Measurements from ENCODE around the gene ADAMTS4.

Gene ADAMTS4

DNA sequence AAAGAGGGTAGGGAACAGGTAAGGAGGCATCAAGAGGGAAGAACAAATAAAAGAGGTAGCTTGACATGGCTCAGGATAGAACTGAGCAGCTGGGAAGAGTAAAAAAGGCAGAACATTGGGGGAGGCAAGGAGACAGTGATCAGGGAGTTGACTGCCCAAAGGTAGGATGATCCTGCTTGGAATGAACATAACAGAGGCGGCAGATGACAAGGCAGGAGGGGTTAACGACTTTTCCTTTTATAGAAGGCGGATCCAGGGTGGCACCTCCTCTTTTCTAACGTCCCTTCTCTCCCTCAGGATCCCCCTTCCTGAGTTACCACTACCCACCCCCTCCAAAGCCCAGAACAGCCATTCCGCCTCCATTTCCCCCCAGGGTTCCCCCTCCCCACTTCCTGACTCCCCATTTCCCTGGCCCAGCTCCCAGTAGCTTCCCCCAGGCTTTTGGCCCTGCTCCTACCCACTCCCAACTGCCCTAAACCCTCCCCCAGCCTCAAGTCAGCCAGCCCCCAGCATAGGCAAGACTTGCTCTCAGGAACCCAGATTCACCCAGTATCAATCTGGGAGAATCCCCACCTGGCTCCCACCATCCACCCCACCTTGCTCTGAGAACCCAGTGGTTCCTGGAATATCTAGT, 769 bp upstream of the ADAMTS4 start:
- H3K36me3 ChIP-seq (ENCODE audit: control insufficient read depth, low read length), result peaks cover 15% of the 10 kb centered on the region
- H3K9me2 ChIP-seq (replicated peaks; ENCODE audit: control insufficient read depth, low read length), result no peaks in the 10 kb centered on the region
- H3K27me3 ChIP-seq (ENCODE audit: control insufficient read depth, low read length), result no peaks in the 10 kb centered on the region
- no peaks in the 10 kb centered on the region for H4K20me1 ChIP-seq (ENCODE audit: control insufficient read depth, insufficient read depth, low read depth, low read length)
- no peak overlapping the region for H3K4me2 ChIP-seq (ENCODE audit: low read length)
- peaks cover 50% of the 10 kb centered on the region for H3K4me1 ChIP-seq (ENCODE audit: control insufficient read depth, low read length)
- TF ChIP-seq, protein P1, sequence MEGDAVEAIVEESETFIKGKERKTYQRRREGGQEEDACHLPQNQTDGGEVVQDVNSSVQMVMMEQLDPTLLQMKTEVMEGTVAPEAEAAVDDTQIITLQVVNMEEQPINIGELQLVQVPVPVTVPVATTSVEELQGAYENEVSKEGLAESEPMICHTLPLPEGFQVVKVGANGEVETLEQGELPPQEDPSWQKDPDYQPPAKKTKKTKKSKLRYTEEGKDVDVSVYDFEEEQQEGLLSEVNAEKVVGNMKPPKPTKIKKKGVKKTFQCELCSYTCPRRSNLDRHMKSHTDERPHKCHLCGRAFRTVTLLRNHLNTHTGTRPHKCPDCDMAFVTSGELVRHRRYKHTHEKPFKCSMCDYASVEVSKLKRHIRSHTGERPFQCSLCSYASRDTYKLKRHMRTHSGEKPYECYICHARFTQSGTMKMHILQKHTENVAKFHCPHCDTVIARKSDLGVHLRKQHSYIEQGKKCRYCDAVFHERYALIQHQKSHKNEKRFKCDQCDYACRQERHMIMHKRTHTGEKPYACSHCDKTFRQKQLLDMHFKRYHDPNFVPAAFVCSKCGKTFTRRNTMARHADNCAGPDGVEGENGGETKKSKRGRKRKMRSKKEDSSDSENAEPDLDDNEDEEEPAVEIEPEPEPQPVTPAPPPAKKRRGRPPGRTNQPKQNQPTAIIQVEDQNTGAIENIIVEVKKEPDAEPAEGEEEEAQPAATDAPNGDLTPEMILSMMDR (IDR thresholded peaks at IDR 0.05; ENCODE audit: low read depth, low read length, poor library complexity, severe bottlenecking), result no peak
- TF ChIP-seq EZH2phosphoT487 (IDR thresholded peaks at IDR 0.05; ENCODE audit: borderline replicate concordance, low read length), result no peak
- H3K27ac ChIP-seq (ENCODE audit: low read depth, low read length), result no peak overlapping the region
- H3K79me2 ChIP-seq (ENCODE audit: control insufficient read depth, low read length), result peaks cover 18% of the 10 kb centered on the region
- H3F3A ChIP-seq (ENCODE audit: control insufficient read depth, insufficient read depth), result 0 out of 2 replicates have a peak, but pooled peaks cover 3% of the 10 kb centered on the region
- H3K4me3 ChIP-seq (ENCODE audit: low read length), result no peak overlapping the region
- H3K9me3 ChIP-seq (ENCODE audit: control insufficient read depth, insufficient read depth, low read length), result no peaks in the 10 kb centered on the region

DNA sequence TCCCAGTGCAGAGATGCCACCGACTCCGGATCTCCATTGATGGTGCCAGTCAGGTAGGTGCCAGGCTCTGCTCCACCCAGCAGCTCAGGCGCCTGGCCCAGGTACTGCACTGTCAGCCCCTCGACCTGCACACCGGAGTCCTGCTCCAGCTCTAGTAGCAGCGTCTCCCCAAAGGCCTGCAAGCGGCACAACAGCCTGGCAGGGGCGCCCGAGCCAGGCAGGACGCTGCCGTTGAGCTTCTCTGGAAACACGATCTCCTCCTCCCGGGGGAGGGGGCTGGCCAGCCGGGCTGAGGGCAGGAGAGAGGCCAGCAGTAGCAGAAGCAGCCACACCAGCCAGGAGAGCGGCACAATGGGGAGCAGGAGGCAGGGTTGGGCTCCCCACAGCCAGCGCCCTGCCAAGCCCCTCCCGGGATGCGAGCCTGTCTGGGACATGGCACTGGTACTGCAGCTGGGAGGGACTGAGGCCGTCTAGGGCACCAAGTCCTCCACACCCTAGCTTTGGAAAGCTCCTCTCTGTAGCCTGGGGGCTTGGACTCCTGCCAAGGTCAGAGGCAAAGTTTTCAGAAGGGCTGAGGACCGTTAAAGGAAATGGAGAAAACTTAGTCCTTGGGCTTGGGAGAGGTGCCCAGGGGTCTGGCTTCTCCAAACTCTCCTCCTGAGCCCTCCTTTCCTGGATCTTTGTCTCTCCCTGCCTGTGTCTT, 509 bp downstream of the ADAMTS4 start:
- Histone ChIP-seq H3K9me3 (ENCODE audit: control insufficient read depth, insufficient read depth, low read length) (no peaks in the 10 kb centered on the region), H3F3A (ENCODE audit: control insufficient read depth, insufficient read depth) (0 out of 2 replicates have a peak, but pooled peaks cover 3% of the 10 kb centered on the region), H3K36me3 (ENCODE audit: control insufficient read depth, low read length) (peaks cover 2% of the 10 kb centered on the region), H3K4me3 (ENCODE audit: low read length) (no peak overlapping the region), H3K4me1 (ENCODE audit: control insufficient read depth, low read length) (peaks cover 48% of the 10 kb centered on the region), H3K27ac (ENCODE audit: low read depth, low read length) (no peak overlapping the region), H4K20me1 (ENCODE audit: control insufficient read depth, insufficient read depth, low read depth, low read length) (no peaks in the 10 kb centered on the region), H3K9me2 (replicated peaks; ENCODE audit: control insufficient read depth, low read length) (no peaks in the 10 kb centered on the region), H3K4me2 (ENCODE audit: low read length) (no peak overlapping the region), H3K79me2 (ENCODE audit: control insufficient read depth, low read length) (peaks cover 11% of the 10 kb centered on the region), H3K27me3 (ENCODE audit: control insufficient read depth, low read length) (no peaks in the 10 kb centered on the region)
- no peak for TF ChIP-seq EZH2phosphoT487 (IDR thresholded peaks at IDR 0.05; ENCODE audit: borderline replicate concordance, low read length)
- TF ChIP-seq, protein P1 (IDR thresholded peaks at IDR 0.05; ENCODE audit: low read depth, low read length, poor library complexity, severe bottlenecking), result no peak

DNA sequence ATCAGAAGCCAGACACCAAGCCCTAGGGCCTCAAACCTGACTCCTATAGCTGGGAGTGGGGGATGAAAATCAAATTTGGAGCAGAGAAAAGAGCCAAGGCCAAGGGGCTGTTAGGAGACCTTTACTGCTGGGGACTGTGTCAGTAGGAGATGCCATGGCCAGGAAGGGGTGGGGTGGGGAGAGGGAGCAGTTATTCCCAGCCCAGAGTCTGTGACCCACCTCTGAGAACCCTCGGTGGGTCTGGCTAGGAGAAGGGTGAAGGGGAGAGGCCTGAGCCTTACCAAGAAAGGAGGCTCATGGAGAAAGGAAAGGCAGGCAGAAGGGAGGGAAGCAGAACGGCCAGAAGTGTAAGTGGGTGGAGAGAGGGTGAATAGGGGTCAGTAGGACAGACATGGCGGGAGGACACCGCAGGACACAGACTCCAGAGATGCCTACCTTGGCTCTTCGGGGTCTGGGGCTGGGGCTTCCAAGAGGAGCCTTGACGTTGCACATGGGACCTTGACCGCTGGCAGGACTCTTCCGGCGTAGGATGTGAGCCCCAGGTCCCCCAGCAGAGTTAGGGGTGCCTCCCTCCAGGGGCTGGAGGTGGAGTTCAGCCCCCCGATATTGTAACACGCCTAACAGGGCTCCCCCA, 1.2 kb downstream of the ADAMTS4 start:
- Histone ChIP-seq H3F3A (ENCODE audit: control insufficient read depth, insufficient read depth) (0 out of 2 replicates have a peak, but pooled peaks cover 3% of the 10 kb centered on the region), H3K27ac (ENCODE audit: low read depth, low read length) (no peak overlapping the region), H3K36me3 (ENCODE audit: control insufficient read depth, low read length) (no peaks in the 10 kb centered on the region; the same call in 1 of the 2 replicates), H3K4me2 (ENCODE audit: low read length) (no peak overlapping the region), H3K4me3 (ENCODE audit: low read length) (no peak overlapping the region), H3K4me1 (ENCODE audit: control insufficient read depth, low read length) (peaks cover 43% of the 10 kb centered on the region), H3K9me2 (replicated peaks; ENCODE audit: control insufficient read depth, low read length) (no peaks in the 10 kb centered on the region), H3K27me3 (ENCODE audit: control insufficient read depth, low read length) (no peaks in the 10 kb centered on the region), H3K79me2 (ENCODE audit: control insufficient read depth, low read length) (peaks cover 4% of the 10 kb centered on the region), H4K20me1 (ENCODE audit: control insufficient read depth, insufficient read depth, low read depth, low read length) (no peaks in the 10 kb centered on the region), H3K9me3 (ENCODE audit: control insufficient read depth, insufficient read depth, low read length) (no peaks in the 10 kb centered on the region)
- TF ChIP-seq, protein P1 (IDR thresholded peaks at IDR 0.05; ENCODE audit: low read depth, low read length, poor library complexity, severe bottlenecking), result no peak
- no peak for TF ChIP-seq EZH2phosphoT487 (IDR thresholded peaks at IDR 0.05; ENCODE audit: borderline replicate concordance, low read length)

All from DOHH2 (cell line).